A549 (cell line): Measurements from ENCODE around the gene LRRFIP2.

Source experiments
- BHLHE40 ChIP-seq: IDR thresholded peaks from 2 replicates; pipeline ENCODE4 v1.6.1; 2012; ENCODE audit warnings: low read depth, low read length, inconsistent platforms
- EHMT2 ChIP-seq: fragments of 200-600 bp; sonication (generic); IDR thresholded peaks from 2 replicates; pipeline ENCODE4 v1.6.1; 2016; ENCODE audit warnings: antibody characterized with exemption, low read depth, mild to moderate bottlenecking, moderate library complexity
- ESRRA ChIP-seq: fragments of 150-350 bp; IDR thresholded peaks from 2 replicates; pipeline ENCODE4 v1.6.1; 2014; ENCODE audit warnings: mild to moderate bottlenecking, low read length, borderline replicate concordance
- POLR2A ChIP-seq: IDR thresholded peaks from 2 replicates; pipeline ENCODE4 v1.6.1; 2012; ENCODE audit warnings: mild to moderate bottlenecking, low read length
- SMC3 ChIP-seq: fragments of >200 bp; sonication (Bioruptor Twin); formaldehyde crosslinking; IDR thresholded peaks from 3 replicates; pipeline ENCODE4 v1.6.1; 2018; ENCODE audit warnings: inconsistent platforms
- ZFP36 ChIP-seq: fragments of 450-650 bp; IDR thresholded peaks from 2 replicates; pipeline ENCODE4 v1.6.1; 2014; ENCODE audit warnings: borderline replicate concordance; ENCODE audit not compliant: partially characterized antibody
- TF ChIP-seq, protein P1 (sequence below): IDR thresholded peaks from 2 replicates; pipeline ENCODE4 v1.6.1; 2012
- TF ChIP-seq, protein P2 (sequence below): fragments of >200 bp; sonication (Bioruptor Twin); formaldehyde crosslinking; IDR thresholded peaks from 3 replicates; pipeline ENCODE4 v1.5.1; 2016
- TF ChIP-seq, protein P3 (sequence below): fragments of 150-350 bp; IDR thresholded peaks from 2 replicates; pipeline ENCODE4 v1.6.1; 2014; ENCODE audit warnings: low read depth, mild to moderate bottlenecking, low read length
- TF ChIP-seq, protein P4 (sequence below): fragments of 200-600 bp; sonication (generic); IDR thresholded peaks from 2 replicates; pipeline ENCODE4 v1.6.1; 2016; ENCODE audit warnings: antibody characterized with exemption, mild to moderate bottlenecking, moderate library complexity

DNA sequence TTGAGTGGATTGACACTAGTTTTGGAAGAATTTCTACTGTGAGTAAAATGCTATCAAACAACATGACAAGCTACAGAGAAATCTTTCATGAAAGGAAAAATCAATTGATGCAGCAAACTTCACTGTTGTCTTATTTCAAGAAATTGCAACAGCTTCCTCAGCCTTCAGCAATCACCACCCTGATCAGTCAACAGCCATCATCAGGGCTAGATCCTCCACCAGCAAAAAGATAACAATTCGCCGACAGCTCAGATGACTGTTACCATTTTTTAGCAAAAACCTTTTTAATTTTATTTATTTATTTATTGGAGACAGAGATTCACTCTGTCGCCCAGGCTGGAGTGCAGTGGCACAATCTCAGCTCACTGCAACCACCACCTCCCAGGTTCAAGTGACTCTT is 137.0 kb downstream of the LRRFIP2 start:
- TF ChIP-seq SMC3 (no peak), ESRRA (no peak), BHLHE40 (no peak), POLR2A (no peak), EHMT2 (no peak), ZFP36 (no peak)
- TF ChIP-seq, protein P1, sequence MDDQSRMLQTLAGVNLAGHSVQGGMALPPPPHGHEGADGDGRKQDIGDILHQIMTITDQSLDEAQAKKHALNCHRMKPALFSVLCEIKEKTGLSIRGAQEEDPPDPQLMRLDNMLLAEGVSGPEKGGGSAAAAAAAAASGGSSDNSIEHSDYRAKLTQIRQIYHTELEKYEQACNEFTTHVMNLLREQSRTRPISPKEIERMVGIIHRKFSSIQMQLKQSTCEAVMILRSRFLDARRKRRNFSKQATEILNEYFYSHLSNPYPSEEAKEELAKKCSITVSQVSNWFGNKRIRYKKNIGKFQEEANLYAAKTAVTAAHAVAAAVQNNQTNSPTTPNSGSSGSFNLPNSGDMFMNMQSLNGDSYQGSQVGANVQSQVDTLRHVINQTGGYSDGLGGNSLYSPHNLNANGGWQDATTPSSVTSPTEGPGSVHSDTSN = no peak
- TF ChIP-seq, protein P2, sequence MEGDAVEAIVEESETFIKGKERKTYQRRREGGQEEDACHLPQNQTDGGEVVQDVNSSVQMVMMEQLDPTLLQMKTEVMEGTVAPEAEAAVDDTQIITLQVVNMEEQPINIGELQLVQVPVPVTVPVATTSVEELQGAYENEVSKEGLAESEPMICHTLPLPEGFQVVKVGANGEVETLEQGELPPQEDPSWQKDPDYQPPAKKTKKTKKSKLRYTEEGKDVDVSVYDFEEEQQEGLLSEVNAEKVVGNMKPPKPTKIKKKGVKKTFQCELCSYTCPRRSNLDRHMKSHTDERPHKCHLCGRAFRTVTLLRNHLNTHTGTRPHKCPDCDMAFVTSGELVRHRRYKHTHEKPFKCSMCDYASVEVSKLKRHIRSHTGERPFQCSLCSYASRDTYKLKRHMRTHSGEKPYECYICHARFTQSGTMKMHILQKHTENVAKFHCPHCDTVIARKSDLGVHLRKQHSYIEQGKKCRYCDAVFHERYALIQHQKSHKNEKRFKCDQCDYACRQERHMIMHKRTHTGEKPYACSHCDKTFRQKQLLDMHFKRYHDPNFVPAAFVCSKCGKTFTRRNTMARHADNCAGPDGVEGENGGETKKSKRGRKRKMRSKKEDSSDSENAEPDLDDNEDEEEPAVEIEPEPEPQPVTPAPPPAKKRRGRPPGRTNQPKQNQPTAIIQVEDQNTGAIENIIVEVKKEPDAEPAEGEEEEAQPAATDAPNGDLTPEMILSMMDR = no peak
- TF ChIP-seq, protein P3, sequence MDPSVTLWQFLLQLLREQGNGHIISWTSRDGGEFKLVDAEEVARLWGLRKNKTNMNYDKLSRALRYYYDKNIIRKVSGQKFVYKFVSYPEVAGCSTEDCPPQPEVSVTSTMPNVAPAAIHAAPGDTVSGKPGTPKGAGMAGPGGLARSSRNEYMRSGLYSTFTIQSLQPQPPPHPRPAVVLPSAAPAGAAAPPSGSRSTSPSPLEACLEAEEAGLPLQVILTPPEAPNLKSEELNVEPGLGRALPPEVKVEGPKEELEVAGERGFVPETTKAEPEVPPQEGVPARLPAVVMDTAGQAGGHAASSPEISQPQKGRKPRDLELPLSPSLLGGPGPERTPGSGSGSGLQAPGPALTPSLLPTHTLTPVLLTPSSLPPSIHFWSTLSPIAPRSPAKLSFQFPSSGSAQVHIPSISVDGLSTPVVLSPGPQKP = no peak
- TF ChIP-seq, protein P4, sequence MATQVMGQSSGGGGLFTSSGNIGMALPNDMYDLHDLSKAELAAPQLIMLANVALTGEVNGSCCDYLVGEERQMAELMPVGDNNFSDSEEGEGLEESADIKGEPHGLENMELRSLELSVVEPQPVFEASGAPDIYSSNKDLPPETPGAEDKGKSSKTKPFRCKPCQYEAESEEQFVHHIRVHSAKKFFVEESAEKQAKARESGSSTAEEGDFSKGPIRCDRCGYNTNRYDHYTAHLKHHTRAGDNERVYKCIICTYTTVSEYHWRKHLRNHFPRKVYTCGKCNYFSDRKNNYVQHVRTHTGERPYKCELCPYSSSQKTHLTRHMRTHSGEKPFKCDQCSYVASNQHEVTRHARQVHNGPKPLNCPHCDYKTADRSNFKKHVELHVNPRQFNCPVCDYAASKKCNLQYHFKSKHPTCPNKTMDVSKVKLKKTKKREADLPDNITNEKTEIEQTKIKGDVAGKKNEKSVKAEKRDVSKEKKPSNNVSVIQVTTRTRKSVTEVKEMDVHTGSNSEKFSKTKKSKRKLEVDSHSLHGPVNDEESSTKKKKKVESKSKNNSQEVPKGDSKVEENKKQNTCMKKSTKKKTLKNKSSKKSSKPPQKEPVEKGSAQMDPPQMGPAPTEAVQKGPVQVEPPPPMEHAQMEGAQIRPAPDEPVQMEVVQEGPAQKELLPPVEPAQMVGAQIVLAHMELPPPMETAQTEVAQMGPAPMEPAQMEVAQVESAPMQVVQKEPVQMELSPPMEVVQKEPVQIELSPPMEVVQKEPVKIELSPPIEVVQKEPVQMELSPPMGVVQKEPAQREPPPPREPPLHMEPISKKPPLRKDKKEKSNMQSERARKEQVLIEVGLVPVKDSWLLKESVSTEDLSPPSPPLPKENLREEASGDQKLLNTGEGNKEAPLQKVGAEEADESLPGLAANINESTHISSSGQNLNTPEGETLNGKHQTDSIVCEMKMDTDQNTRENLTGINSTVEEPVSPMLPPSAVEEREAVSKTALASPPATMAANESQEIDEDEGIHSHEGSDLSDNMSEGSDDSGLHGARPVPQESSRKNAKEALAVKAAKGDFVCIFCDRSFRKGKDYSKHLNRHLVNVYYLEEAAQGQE = no peak
